Neural cell (in vitro differentiated cells): ENCODE data around the gene C1orf21. TPM values are rescaled to one million over a fixed set of nuclear protein-coding genes. Genes with fewer than 3 reads are reported as not detected.

Source experiments
- H2AFZ ChIP-seq: fragments of 200-600, 300-800 bp; sonication (generic), shearing (Covaris generic); 2 replicates; pipeline ENCODE4 v1.6.0; 2014; ENCODE audit warnings: low read depth, mild to moderate bottlenecking, antibody characterized with exemption, low read length, moderate library complexity
- H3F3A ChIP-seq: fragments of 200-600 bp; shearing (Covaris generic); 2 replicates; pipeline ENCODE4 v1.6.1; 2016; ENCODE audit warnings: mild to moderate bottlenecking, moderate library complexity, mixed read lengths, antibody characterized with exemption, low read length; ENCODE audit not compliant: insufficient read depth, poor library complexity, severe bottlenecking
- H3K27ac ChIP-seq: fragments of 200-600, 300-800 bp; sonication (generic), shearing (Covaris generic); 2 replicates; pipeline ENCODE4 v1.5.1; 2014; ENCODE audit warnings: mild to moderate bottlenecking, low read length, moderate library complexity
- H3K27me3 ChIP-seq: fragments of 300-800, 200-600 bp; sonication (generic), shearing (Covaris generic); 2 replicates; pipeline ENCODE4 v1.6.0; 2014; ENCODE audit warnings: mild to moderate bottlenecking, low read depth, low read length, moderate library complexity; ENCODE audit not compliant: insufficient read depth
- H3K36me3 ChIP-seq: fragments of 300-800, 200-600 bp; sonication (generic), shearing (Covaris generic); 2 replicates; pipeline ENCODE4 v1.5.1; 2014; ENCODE audit warnings: mild to moderate bottlenecking, antibody characterized with exemption, low read length, moderate library complexity; ENCODE audit not compliant: insufficient read depth
- H3K4me2 ChIP-seq: fragments of 300-800, 200-600 bp; sonication (generic), shearing (Covaris generic); 2 replicates; pipeline ENCODE4 v1.6.0; 2014; ENCODE audit warnings: mild to moderate bottlenecking, low read length
- H3K4me3 ChIP-seq: fragments of 300-800, 200-600 bp; sonication (generic), shearing (Covaris generic); 2 replicates; pipeline ENCODE4 v1.5.1; 2014; ENCODE audit warnings: mild to moderate bottlenecking, low read length, moderate library complexity
- H3K79me2 ChIP-seq: fragments of 200-600 bp; shearing (Covaris generic); replicated peaks from 2 replicates; pipeline ENCODE4 v1.6.0; 2014; ENCODE audit warnings: mild to moderate bottlenecking, low read length, moderate library complexity; ENCODE audit not compliant: insufficient read depth
- H3K9ac ChIP-seq: fragments of 300-800, 200-600 bp; sonication (generic), shearing (Covaris generic); 2 replicates; pipeline ENCODE4 v1.6.1; 2016; ENCODE audit warnings: mild to moderate bottlenecking, low read length, mixed read lengths
- H3K9me2 ChIP-seq: fragments of 200-600 bp; shearing (Covaris generic); 2 replicates; pipeline ENCODE4 v1.6.1; 2016; ENCODE audit warnings: mild to moderate bottlenecking, low read length, mixed read lengths; ENCODE audit not compliant: insufficient read depth
- H3K9me3 ChIP-seq: fragments of 200-600, 300-800 bp; sonication (generic), shearing (Covaris generic); 2 replicates; pipeline ENCODE4 v1.6.1; 2016; ENCODE audit warnings: mild to moderate bottlenecking, mixed run types, low read length, moderate library complexity, mixed read lengths
- H4K20me1 ChIP-seq: fragments of 200-600 bp; shearing (Covaris generic); 2 replicates; pipeline ENCODE4 v1.6.1; 2016; ENCODE audit warnings: mild to moderate bottlenecking, mixed run types; ENCODE audit not compliant: insufficient read depth
- EP300 ChIP-seq: fragments of 450-650 bp; conservative IDR thresholded peaks from 2 replicates; pipeline ENCODE4 v1.6.1; 2014; ENCODE audit warnings: antibody characterized with exemption, mild to moderate bottlenecking, moderate library complexity; ENCODE audit not compliant: poor library complexity, severe bottlenecking
- EZH2 ChIP-seq: fragments of 200-600, 300-800 bp; shearing (Covaris generic), sonication (generic); IDR thresholded peaks from 2 replicates; pipeline ENCODE4 v1.6.1; 2014; ENCODE audit warnings: antibody characterized with exemption, low read length, borderline replicate concordance, mild to moderate bottlenecking; ENCODE audit not compliant: insufficient read depth, poor library complexity, severe bottlenecking
- MXI1 ChIP-seq: fragments of 450-650 bp; conservative IDR thresholded peaks from 2 replicates; pipeline ENCODE4 v1.6.1; 2014; ENCODE audit warnings: antibody characterized with exemption, mild to moderate bottlenecking; ENCODE audit not compliant: poor library complexity, severe bottlenecking
- POLR2AphosphoS5 ChIP-seq: IDR thresholded peaks from 2 replicates; pipeline ENCODE4 v1.6.1; 2012
- RAD21 ChIP-seq: fragments of 450-650 bp; conservative IDR thresholded peaks from 2 replicates; pipeline ENCODE4 v1.6.1; 2014; ENCODE audit warnings: antibody characterized with exemption, mild to moderate bottlenecking, moderate library complexity
- SMC3 ChIP-seq: fragments of 450-650 bp; conservative IDR thresholded peaks from 2 replicates; pipeline ENCODE4 v1.6.1; 2014; ENCODE audit warnings: antibody characterized with exemption, mild to moderate bottlenecking, moderate library complexity; ENCODE audit not compliant: poor library complexity
- TAF1 ChIP-seq: IDR thresholded peaks from 2 replicates; pipeline ENCODE4 v1.6.1; 2012; ENCODE audit warnings: low read depth
- polyA plus RNA-seq: library from polyadenylated mRNA; depleted of rRNA; stranded (reverse); fragments of >200 nt; gene quantifications from 2 replicates; pipeline ENCODE4 v1.2.3, GENCODE V29; 2014
- TF ChIP-seq, protein P1 (sequence below): fragments of 450-650 bp; IDR thresholded peaks from 2 replicates; pipeline ENCODE4 v1.5.1; 2014; ENCODE audit warnings: antibody characterized with exemption, mild to moderate bottlenecking, moderate library complexity; ENCODE audit not compliant: poor library complexity, severe bottlenecking
- TF ChIP-seq, protein P2 (sequence below): IDR thresholded peaks from 2 replicates; pipeline ENCODE4 v1.6.1; 2012; ENCODE audit warnings: borderline replicate concordance

The C1orf21 gene
- polyA plus RNA-seq, 1 donor from 2014 or later: 21.1 TPM

DNA sequence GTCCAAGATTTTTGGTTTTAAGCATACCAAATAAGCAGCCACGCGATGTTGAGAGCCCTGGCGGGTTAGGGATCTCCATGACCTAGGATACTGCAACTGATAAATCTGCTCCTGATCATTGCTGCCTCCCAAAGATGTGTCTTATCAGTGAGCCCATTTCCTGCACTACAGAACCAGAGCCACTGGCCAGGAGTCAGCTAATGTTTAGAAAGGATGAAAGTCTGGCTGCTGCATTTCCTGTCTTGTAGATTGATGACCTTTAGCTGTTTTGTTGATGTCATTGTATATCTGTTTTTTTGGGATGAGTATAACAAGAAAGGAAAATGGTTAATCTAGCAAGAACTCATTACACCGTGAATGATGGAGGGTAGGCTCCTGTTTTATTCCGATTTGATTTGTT is 74.5 kb downstream of the C1orf21 start:
- Histone ChIP-seq H3K79me2 (no peaks in the 10 kb centered on the region), H3K9me3 (no peaks in the 10 kb centered on the region)

DNA sequence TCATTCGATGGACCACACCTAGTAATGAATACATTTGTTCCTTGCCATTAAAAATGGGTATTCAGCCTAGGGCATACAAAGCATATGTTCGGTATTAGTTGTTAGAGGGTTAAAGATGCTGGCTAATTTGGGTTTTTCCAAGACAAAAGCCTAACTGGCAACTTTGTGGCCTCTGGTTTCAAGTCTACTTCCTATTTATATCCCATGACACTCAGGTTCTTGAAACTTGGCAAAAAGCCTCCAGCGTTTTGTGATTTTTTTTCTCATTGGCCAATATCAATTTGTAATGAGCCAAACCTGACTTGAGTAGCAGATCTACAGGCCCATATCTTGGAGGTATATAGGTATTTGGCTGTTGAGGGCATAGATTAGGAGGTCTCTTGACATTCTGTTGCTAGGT is 75.3 kb downstream of the C1orf21 start:
- Histone ChIP-seq H3K9ac (no peak overlapping the region), H2AFZ (no peak overlapping the region), H3K79me2 (no peaks in the 10 kb centered on the region), H3K27ac (no peak overlapping the region), H3K9me3 (no peaks in the 10 kb centered on the region), H3K27me3 (no peaks in the 10 kb centered on the region), H3K4me2 (no peak overlapping the region), H4K20me1 (no peaks in the 10 kb centered on the region), H3K9me2 (no peaks in the 10 kb centered on the region), H3F3A (no peaks in the 10 kb centered on the region), H3K4me3 (no peak overlapping the region), H3K36me3 (no peaks in the 10 kb centered on the region)
- no peak for TF ChIP-seq EZH2
- no peak for TF ChIP-seq POLR2AphosphoS5
- TF ChIP-seq SMC3: no peak
- TF ChIP-seq MXI1: no peak
- TF ChIP-seq, protein P1, sequence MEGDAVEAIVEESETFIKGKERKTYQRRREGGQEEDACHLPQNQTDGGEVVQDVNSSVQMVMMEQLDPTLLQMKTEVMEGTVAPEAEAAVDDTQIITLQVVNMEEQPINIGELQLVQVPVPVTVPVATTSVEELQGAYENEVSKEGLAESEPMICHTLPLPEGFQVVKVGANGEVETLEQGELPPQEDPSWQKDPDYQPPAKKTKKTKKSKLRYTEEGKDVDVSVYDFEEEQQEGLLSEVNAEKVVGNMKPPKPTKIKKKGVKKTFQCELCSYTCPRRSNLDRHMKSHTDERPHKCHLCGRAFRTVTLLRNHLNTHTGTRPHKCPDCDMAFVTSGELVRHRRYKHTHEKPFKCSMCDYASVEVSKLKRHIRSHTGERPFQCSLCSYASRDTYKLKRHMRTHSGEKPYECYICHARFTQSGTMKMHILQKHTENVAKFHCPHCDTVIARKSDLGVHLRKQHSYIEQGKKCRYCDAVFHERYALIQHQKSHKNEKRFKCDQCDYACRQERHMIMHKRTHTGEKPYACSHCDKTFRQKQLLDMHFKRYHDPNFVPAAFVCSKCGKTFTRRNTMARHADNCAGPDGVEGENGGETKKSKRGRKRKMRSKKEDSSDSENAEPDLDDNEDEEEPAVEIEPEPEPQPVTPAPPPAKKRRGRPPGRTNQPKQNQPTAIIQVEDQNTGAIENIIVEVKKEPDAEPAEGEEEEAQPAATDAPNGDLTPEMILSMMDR: no peak
- TF ChIP-seq, protein P2, sequence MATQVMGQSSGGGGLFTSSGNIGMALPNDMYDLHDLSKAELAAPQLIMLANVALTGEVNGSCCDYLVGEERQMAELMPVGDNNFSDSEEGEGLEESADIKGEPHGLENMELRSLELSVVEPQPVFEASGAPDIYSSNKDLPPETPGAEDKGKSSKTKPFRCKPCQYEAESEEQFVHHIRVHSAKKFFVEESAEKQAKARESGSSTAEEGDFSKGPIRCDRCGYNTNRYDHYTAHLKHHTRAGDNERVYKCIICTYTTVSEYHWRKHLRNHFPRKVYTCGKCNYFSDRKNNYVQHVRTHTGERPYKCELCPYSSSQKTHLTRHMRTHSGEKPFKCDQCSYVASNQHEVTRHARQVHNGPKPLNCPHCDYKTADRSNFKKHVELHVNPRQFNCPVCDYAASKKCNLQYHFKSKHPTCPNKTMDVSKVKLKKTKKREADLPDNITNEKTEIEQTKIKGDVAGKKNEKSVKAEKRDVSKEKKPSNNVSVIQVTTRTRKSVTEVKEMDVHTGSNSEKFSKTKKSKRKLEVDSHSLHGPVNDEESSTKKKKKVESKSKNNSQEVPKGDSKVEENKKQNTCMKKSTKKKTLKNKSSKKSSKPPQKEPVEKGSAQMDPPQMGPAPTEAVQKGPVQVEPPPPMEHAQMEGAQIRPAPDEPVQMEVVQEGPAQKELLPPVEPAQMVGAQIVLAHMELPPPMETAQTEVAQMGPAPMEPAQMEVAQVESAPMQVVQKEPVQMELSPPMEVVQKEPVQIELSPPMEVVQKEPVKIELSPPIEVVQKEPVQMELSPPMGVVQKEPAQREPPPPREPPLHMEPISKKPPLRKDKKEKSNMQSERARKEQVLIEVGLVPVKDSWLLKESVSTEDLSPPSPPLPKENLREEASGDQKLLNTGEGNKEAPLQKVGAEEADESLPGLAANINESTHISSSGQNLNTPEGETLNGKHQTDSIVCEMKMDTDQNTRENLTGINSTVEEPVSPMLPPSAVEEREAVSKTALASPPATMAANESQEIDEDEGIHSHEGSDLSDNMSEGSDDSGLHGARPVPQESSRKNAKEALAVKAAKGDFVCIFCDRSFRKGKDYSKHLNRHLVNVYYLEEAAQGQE: no peak
- TF ChIP-seq EP300: no peak
- TF ChIP-seq RAD21: no peak
- no peak for TF ChIP-seq TAF1

More for the DNA sequence above, 74.5 kb downstream of the C1orf21 start:
- TF ChIP-seq POLR2AphosphoS5 (no peak), SMC3 (no peak), MXI1 (no peak), EP300 (no peak), RAD21 (no peak), TAF1 (no peak), EZH2 (no peak)
- TF ChIP-seq, protein P1: no peak
- TF ChIP-seq, protein P2: no peak
- no peaks in the 10 kb centered on the region for H3K9me2 ChIP-seq
- H3F3A ChIP-seq: no peaks in the 10 kb centered on the region
- no peak overlapping the region for H3K4me3 ChIP-seq
- H3K4me2 ChIP-seq: no peak overlapping the region
- no peaks in the 10 kb centered on the region for H4K20me1 ChIP-seq
- no peaks in the 10 kb centered on the region for H3K36me3 ChIP-seq
- H2AFZ ChIP-seq: no peak overlapping the region
- H3K27ac ChIP-seq: no peak overlapping the region
- H3K9ac ChIP-seq: no peak overlapping the region
- no peaks in the 10 kb centered on the region for H3K27me3 ChIP-seq
